Activated naive CD4-positive, alpha-beta T cell treated with anti-CD3 and anti-CD28 coated beads, Interleukin-2, amount 10 ng/mL, durations not matched to agents 7 days and 5 days (primary cell): ENCODE measurements around the gene GRP.
A peak's percentile ranks its signal among the peaks of the same experiment; 100 is the strongest.
"Not testable (repeated sequence)": the region's sequence is repeated elsewhere in the genome, so short reads cannot be mapped to it uniquely, and the experiment has no call there.

ENCODE experiments used
- CTCF ChIA-PET: fragments of 350-600 bp; sonication (Branson Sonifier 250); formaldehyde crosslinking; loops from one replicate; lab custom pipeline; 2021; ENCODE audit warnings: antibody characterized with exemption; lab: Charles Lee
- DNase-seq: peaks from one replicate; pipeline ENCODE4 v3.0.0-alpha.2; 2020
- H3K27ac Mint-ChIP-seq: one replicate; pipeline ENCODE4 v1.8.0; 2021; ENCODE audit warnings: mild to moderate bottlenecking, moderate library complexity, mixed read lengths
- H3K27me3 Mint-ChIP-seq: one replicate; pipeline ENCODE4 v1.8.0; 2021; ENCODE audit warnings: mild to moderate bottlenecking, mixed read lengths
- H3K36me3 Mint-ChIP-seq: one replicate; pipeline ENCODE4 v1.8.0; 2021; ENCODE audit warnings: mixed read lengths
- H3K4me1 Mint-ChIP-seq: one replicate; pipeline ENCODE4 v1.8.0; 2021; ENCODE audit warnings: mixed read lengths
- H3K4me3 Mint-ChIP-seq: one replicate; pipeline ENCODE4 v1.8.0; 2021; ENCODE audit warnings: mild to moderate bottlenecking, moderate library complexity, mixed read lengths
- H3K9me3 Mint-ChIP-seq: one replicate; pipeline ENCODE4 v1.8.0; 2021; ENCODE audit warnings: mixed read lengths

The GRP gene

DNA sequence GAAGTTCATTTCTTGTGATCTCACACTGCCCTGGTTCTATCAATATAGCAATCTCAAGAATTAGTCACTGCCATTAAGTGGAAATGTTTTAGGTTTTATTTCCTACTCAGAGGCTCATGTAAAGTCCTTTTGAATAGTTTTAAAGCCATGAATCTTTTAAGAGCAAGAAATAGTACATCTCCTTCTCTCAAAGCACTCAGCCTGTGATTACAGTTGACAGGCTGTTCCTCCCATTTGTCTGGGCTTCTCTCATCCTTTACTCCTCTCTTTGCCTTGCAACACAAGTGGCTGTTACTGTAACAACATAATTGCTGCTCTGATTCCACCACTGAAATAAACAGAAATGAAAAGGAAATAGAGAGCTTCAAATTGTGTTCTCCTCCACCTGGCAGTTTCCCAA lies 18.4 kb downstream of the GRP start:
- no peak overlapping the region for H3K4me3 Mint-ChIP-seq
- H3K27ac Mint-ChIP-seq = no peak overlapping the region
- no peak for DNase-seq
- CTCF ChIA-PET = no interaction called here
- no peaks in the 10 kb centered on the region for H3K4me1 Mint-ChIP-seq
- H3K27me3 Mint-ChIP-seq = peaks cover 9% of the 10 kb centered on the region
- H3K36me3 Mint-ChIP-seq = no peaks in the 10 kb centered on the region
- no peaks in the 10 kb centered on the region for H3K9me3 Mint-ChIP-seq

DNA sequence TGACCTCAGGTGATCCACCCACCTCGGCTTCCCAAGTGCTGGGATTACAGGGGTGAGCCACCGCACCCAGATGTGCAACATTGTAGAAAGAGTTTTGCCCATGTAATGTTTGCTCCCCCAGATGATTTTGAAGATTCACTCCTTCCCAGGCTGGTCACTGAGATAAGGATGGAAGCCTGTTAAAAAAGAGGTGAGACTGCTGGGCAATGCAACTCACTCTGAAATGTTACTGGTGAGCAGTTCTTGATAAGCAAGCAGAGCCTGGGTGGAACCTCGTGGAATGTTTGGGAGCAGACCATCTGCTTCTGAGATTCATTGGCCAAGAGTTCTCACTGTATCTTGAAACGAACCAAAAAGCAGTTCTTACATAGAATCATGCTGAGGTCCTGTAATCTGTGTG lies 19.7 kb downstream of the GRP start:
- peaks cover 9% of the 10 kb centered on the region for H3K27me3 Mint-ChIP-seq
- no peaks in the 10 kb centered on the region for H3K9me3 Mint-ChIP-seq
- H3K4me3 Mint-ChIP-seq = no peak overlapping the region
- no peak overlapping the region for H3K27ac Mint-ChIP-seq
- CTCF ChIA-PET = interaction anchor here (0.8 kb wide), 1 partner anchor 42 kb away, joined by 3 read pairs; no protein-coding TSS in a partner anchor
- no peak for DNase-seq
- H3K4me1 Mint-ChIP-seq = no peaks in the 10 kb centered on the region
- H3K36me3 Mint-ChIP-seq = no peaks in the 10 kb centered on the region

DNA sequence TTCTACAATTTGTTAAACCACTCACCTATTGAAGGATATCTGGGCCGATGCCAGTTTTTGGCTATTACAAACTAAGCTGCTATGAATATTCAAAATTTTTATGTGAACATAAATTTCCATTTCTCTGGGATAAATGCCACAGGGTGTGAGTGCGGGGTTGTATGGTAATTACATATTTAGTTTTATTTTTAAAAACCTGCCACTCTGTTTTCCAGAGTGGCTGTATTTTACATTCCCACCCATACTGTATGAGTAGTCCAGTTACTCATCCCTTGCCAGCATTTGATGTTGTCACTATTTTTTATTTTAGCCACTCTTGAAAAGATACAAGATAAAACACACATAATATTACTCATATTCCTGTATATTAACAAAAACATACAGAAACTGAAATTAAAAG lies 22.9 kb downstream of the GRP start:
- no peaks in the 10 kb centered on the region for H3K36me3 Mint-ChIP-seq
- no peak overlapping the region for H3K27ac Mint-ChIP-seq
- no peak overlapping the region for H3K4me3 Mint-ChIP-seq
- CTCF ChIA-PET = no interaction called here
- no peaks in the 10 kb centered on the region for H3K4me1 Mint-ChIP-seq
- H3K9me3 Mint-ChIP-seq = no peaks in the 10 kb centered on the region
- DNase-seq = no peak
- H3K27me3 Mint-ChIP-seq = peaks cover 13% of the 10 kb centered on the region

DNA sequence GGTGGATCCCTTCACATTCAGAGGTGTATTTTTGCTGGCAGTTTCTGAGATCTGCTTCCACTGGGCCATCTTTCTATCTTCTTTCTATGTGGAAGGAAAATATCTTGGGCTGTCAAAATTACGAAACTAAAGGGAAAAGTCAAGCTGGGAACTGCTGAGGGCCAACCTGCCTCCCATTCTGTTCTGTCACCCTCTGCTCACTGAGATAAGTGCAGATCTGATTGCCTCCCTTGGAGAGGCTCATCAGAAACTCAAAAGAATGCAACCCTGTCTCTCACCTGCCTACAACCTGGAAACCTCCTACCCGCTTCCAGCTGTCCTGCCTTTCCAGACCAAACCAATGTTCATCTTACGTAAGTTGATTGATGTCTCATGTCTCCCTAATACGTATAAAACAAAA lies 26.8 kb downstream of the GRP start:
- no peaks in the 10 kb centered on the region for H3K36me3 Mint-ChIP-seq
- CTCF ChIA-PET = interaction anchor here (5.0 kb wide), 1 partner anchor 155 kb away, joined by 62 read pairs; no protein-coding TSS in a partner anchor
- no peaks in the 10 kb centered on the region for H3K4me1 Mint-ChIP-seq
- H3K4me3 Mint-ChIP-seq = no peak overlapping the region
- peaks cover 19% of the 10 kb centered on the region for H3K27me3 Mint-ChIP-seq
- no peak overlapping the region for H3K27ac Mint-ChIP-seq
- no peak for DNase-seq
- no peaks in the 10 kb centered on the region for H3K9me3 Mint-ChIP-seq

DNA sequence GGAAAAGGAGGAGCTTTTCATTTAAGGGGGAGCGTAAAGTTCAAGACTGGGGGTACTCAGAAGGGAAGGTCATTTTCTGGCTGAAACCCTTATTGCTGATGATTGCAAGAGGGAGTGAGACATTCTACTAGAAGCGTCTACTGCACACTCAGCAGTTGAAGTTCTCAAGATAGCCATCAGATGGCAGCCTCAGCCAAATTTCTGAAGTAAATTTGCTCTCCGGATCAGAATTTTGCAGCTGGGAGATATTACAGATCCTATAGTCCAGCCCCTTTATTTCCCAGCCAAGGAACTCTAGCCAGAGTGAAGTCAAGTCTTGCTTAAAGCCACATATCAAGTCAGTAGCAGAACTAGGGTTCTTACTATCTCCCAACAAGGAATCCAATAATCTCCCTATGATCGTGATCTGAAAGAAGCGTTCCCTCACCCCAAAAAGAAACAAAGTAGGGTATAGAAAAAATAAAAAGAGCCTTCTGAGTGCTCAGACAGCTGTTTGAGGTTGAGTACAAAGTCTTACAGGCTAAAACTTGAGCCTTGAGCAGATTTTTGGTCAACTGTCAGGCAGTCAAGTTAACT lies 29.3 kb downstream of the GRP start:
- CTCF ChIA-PET = interaction anchor here (0.7 to 5.0 kb wide), 9 partner anchors 17 to 210 kb away, joined by 3 to 62 read pairs (median 4); no protein-coding TSS in a partner anchor
- peaks cover 19% of the 10 kb centered on the region for H3K27me3 Mint-ChIP-seq

DNA sequence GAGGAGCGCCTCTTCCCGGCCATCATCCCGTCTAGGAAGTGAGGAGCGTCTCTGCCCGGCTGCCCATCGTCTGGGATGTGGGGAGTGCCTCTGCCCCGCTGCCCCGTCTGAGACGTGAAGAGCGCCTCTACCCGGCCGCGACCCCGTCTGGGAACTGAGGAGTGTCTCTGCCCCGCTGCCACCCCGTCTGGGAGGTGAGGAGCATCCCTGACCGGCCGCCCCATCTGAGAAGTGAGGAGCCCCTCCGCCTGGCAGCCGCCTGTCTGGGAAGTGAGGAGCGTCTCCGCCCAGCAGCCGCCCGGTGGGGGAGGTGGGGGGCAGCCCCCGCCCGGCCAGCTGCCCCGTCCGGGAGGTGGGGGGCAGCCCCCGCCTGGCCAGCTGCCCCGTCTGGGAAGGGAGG lies 35.5 kb downstream of the GRP start:
- H3K4me1 Mint-ChIP-seq, H3K4me3 Mint-ChIP-seq, H3K36me3 Mint-ChIP-seq, CTCF ChIA-PET, H3K27ac Mint-ChIP-seq, DNase-seq, H3K9me3 Mint-ChIP-seq: not testable (repeated sequence)
- peaks cover 16% of the 10 kb centered on the region for H3K27me3 Mint-ChIP-seq

More for the DNA sequence above, 29.3 kb downstream of the GRP start:
- Mint-ChIP-seq H3K27ac (no peak overlapping the region), H3K36me3 (no peaks in the 10 kb centered on the region), H3K4me3 (no peak overlapping the region), H3K9me3 (no peaks in the 10 kb centered on the region), H3K4me1 (no peaks in the 10 kb centered on the region)
- peak; percentile 57 for DNase-seq

DNA sequence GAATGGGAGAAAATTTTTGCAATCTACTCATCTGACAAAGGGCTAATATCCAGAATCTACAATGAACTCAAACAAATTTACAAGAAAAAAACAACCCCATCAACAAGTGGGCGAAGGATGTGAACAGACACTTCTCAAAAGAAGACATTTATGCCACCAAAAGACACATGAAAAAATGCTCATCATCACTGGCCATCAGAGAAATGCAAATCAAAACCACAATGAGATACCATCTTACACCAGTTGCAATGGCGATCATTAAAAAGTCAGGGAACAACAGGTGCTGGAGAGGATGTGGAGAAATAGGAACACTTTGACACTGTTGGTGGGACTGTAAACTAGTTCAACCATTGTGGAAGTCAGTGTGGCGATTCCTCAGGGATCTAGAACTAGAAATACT lies 41.9 kb downstream of the GRP start:
- H3K9me3 Mint-ChIP-seq, DNase-seq, H3K4me1 Mint-ChIP-seq, H3K36me3 Mint-ChIP-seq, H3K27ac Mint-ChIP-seq, CTCF ChIA-PET, H3K4me3 Mint-ChIP-seq: not testable (repeated sequence)
- peaks cover 57% of the 10 kb centered on the region for H3K27me3 Mint-ChIP-seq

DNA sequence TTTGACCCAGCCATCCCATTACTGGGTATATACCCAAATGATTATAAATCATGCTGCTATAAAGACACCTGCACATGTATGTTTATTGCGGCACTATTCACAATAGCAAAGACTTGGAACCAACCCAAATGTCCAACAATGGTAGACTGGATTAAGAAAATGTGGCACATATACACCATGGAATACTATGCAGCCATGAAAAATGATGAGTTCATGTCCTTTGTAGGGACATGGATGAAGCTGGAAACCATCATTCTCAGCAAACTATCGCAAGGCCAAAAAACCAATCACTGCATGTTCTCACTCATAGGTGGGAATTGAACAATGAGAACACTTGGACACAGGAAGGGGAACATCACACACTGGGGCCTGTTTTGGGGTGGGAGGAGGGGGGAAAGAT lies 42.3 kb downstream of the GRP start:
- DNase-seq, CTCF ChIA-PET, H3K36me3 Mint-ChIP-seq, H3K4me3 Mint-ChIP-seq, H3K27ac Mint-ChIP-seq, H3K9me3 Mint-ChIP-seq: not testable (repeated sequence)
- Mint-ChIP-seq H3K27me3 (peaks cover 58% of the 10 kb centered on the region), H3K4me1 (peaks cover 10% of the 10 kb centered on the region)

DNA sequence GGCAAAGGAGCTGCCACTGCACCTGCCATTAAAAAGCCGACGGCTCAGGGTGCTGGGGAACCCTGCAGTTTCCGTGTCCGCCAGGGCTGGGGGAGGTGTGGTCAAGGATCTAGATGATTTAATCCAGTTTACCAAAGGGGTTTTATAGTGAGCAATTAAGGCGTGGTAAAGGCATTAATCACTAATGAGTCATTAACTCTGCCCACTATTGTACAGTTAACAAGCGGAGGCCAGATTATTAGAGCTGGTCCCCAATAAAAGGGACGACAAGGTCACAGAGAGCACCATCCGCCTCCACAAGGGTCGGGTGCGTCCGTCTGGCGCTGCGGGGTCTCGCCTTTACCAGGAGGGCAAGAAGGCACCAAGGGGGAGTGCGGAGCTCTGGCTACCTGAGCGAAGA lies 43.7 kb downstream of the GRP start:
- H3K4me3 Mint-ChIP-seq = peak overlapping the region; percentile 7
- peaks cover 23% of the 10 kb centered on the region for H3K4me1 Mint-ChIP-seq
- H3K27ac Mint-ChIP-seq = no peak overlapping the region
- H3K9me3 Mint-ChIP-seq = no peaks in the 10 kb centered on the region
- H3K36me3 Mint-ChIP-seq = no peaks in the 10 kb centered on the region
- DNase-seq = no peak
- H3K27me3 Mint-ChIP-seq = peaks cover 68% of the 10 kb centered on the region
- CTCF ChIA-PET = interaction anchor here (0.7 kb wide), 1 partner anchor 179 kb away, joined by 4 read pairs; no protein-coding TSS in a partner anchor

DNA sequence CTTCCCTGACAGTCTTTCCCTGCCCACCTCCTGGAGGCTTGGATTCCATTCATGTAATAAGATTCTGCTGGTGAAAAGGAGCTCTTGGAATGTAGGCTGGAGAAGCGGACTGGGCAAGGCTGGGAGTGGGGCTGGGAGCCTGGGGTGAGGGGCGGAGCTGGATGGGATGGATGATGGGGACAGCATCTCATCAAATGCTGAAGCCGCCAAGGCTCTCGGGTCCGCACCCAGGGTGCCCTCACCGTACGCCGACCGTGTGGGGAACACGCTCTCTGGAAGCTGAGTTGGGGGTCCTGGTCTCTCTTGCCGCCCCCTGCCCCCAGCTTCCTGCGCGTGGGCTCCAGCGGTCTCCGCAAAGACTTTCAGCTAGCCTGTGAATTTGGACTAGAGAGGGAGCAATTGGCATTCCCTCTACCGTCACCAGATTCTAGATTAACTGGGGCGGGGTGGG lies 44.2 kb downstream of the GRP start:
- DNase-seq = no peak
- peaks cover 73% of the 10 kb centered on the region for H3K27me3 Mint-ChIP-seq
- no peaks in the 10 kb centered on the region for H3K36me3 Mint-ChIP-seq
- no peak overlapping the region for H3K4me3 Mint-ChIP-seq
- CTCF ChIA-PET = interaction anchor here (0.7 kb wide), 1 partner anchor 179 kb away, joined by 4 read pairs; no protein-coding TSS in a partner anchor
- no peaks in the 10 kb centered on the region for H3K9me3 Mint-ChIP-seq
- peaks cover 27% of the 10 kb centered on the region for H3K4me1 Mint-ChIP-seq
- H3K27ac Mint-ChIP-seq = no peak overlapping the region

DNA sequence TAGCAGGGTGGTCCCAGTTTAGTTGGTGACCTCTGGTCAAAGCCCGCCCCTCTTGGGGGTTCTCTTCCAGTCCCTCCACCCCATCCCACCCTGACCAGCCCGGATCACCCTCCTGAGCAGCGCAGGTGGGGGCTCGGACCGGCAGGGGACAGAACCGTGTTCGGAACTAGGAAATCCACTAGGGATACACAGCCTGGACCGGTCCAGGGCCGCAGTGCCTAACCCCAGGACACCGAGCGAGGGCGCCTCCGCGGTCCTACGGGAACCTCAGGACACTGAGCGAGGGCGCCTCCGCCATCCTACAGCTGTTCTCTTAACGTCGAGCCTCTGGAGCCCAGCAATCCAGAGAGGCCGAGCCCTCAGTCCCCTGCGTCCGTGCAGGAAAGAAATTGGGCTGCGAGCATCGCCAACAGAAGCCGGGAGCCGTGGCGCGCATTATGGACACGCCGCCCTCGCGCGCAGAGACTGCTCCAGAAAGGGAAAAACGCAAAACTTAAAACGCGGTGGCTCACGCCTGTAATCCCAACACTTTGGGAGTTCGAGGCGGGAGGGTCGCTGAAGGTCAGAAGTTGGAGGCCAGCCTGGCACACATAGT lies 44.8 kb downstream of the GRP start:
- Mint-ChIP-seq H3K27ac (no peak overlapping the region), H3K4me3 (peak overlapping the region; percentile 62), H3K27me3 (peaks cover 79% of the 10 kb centered on the region), H3K9me3 (no peaks in the 10 kb centered on the region), H3K4me1 (peaks cover 31% of the 10 kb centered on the region), H3K36me3 (no peaks in the 10 kb centered on the region)
- CTCF ChIA-PET = no interaction called here
- no peak for DNase-seq

DNA sequence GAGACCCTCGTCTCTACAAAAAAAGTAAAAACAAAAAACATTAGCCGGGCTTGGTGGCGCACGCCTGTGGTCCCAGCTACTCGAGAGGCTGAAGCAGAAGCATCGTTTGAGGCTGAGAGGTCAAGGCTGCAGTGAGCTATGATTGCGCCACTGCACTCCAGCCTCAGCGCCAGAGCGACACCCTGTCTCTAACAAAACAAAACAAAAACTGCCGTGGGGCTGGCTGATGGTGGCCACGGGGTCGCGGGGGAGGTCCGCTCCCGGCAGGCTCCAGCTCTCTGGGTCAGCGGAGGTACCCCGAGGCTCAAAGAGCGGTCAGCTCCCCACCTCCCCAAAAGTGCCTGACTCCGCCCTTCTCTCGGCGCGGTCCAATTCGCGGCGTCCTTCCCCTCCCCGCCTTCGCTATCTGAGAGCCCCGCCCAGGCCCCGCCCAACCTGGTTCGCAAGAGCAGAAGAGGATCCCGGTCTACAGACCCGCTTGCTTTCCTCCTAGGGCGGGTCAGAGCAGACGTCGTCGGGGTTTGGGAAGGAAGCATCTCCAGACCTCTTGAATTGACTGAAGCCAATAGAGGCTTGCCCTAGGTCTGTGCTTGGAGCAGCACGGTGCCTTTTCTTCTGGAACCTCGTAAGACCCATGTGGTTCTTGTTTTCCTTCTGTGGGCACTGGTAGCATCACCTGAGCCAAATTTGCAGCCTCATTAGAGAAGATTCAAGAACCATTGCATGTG lies 45.5 kb downstream of the GRP start:
- Mint-ChIP-seq H3K4me3 (peak overlapping the region; percentile 62), H3K9me3 (no peaks in the 10 kb centered on the region), H3K27ac (no peak overlapping the region), H3K4me1 (peaks cover 33% of the 10 kb centered on the region), H3K27me3 (peaks cover 86% of the 10 kb centered on the region), H3K36me3 (no peaks in the 10 kb centered on the region)
- DNase-seq = peak; percentile 65
- CTCF ChIA-PET = no interaction called here

DNA sequence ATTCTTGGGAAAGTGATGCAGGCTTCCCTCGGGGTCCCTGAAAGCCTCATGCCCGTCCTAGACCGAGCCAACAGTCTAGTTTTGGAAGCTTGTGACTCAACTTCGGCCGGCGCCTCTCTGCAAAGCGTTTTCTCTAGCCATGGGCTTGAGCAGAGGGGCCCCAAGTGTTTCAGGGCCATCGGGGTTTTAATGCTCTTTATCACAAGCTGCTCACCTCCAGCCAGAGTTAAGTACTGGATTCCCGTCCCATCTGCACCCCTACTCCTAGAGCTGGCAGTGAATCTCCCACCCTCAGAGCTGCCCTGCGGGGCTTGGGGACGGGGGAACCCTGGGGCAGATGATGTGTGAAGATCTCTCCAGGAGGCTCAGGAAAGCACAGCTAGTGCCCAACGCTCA lies 46.0 kb downstream of the GRP start:
- Mint-ChIP-seq H3K27ac (no peak overlapping the region), H3K4me1 (peaks cover 33% of the 10 kb centered on the region), H3K27me3 (peaks cover 86% of the 10 kb centered on the region), H3K9me3 (no peaks in the 10 kb centered on the region), H3K4me3 (peak overlapping the region; percentile 62), H3K36me3 (no peaks in the 10 kb centered on the region)
- CTCF ChIA-PET = interaction anchor here (1.0 kb wide), 1 partner anchor 17 kb away, joined by 4 read pairs; no protein-coding TSS in a partner anchor
- DNase-seq = no peak

DNA sequence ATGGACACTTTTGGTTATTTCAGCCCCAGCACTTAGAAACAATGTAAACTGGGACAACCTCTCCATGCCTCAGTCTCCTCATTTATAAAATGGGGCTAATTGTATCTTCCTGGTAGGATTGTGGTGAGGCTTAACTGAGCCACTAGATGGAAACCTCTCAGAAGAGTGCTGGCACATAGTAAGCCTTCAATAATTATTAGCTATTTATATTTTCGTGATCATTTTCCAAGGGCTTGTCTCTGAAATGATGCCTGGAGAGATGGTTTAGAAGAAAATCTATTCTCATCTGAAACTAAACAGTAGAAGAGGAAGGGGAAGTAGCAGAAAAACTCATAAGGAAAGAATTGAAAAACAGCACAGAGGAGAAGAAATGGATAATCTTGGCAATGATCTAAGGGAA lies 46.5 kb downstream of the GRP start:
- CTCF ChIA-PET = interaction anchor here (0.7 to 1.0 kb wide), 2 partner anchors 18 to 1232 kb away, joined by 3 to 4 read pairs; no protein-coding TSS in a partner anchor
- no peak overlapping the region for H3K4me3 Mint-ChIP-seq
- H3K9me3 Mint-ChIP-seq = no peaks in the 10 kb centered on the region

More for the DNA sequence above, 46.5 kb downstream of the GRP start:
- DNase-seq = no peak
- Mint-ChIP-seq H3K36me3 (no peaks in the 10 kb centered on the region), H3K27ac (no peak overlapping the region), H3K4me1 (peaks cover 33% of the 10 kb centered on the region), H3K27me3 (peaks cover 91% of the 10 kb centered on the region)
